NOMO-1 (cell line): ENCODE results near the gene CDKN1B.

Experiments
- DNase-seq, 2 experiments: peaks; one replicate each; lab custom pipeline; 2025; ENCODE audit not compliant: unreplicated experiment in 2 of 2; lab: John Stamatoyannopoulos, UW

The CDKN1B gene

GRCh38 chr12:12700254-12700653, 16.9 kb upstream of the CDKN1B start:
- DNase-seq = peak; percentile 21 to 54

DNA sequence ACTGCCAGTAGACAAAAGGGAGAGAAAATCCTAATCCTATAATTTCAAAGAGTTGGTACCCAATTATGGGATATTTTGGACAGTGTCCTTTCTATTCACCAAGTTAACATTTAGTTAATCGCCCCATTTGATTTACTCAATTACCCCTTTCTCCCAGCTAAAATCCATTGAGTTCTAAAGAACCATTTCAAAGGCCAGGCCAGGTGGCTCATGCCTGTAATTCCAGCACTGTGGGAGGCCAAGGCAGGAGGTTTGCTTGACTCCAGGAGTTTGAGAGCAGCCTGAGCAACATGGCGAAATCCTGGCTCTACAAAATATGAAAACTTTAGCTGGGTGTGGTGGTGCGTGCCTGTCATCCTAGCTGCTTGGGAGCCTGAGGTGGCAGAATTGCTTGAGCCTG, 15.7 kb upstream of the CDKN1B start:
- DNase-seq = no peak

DNA sequence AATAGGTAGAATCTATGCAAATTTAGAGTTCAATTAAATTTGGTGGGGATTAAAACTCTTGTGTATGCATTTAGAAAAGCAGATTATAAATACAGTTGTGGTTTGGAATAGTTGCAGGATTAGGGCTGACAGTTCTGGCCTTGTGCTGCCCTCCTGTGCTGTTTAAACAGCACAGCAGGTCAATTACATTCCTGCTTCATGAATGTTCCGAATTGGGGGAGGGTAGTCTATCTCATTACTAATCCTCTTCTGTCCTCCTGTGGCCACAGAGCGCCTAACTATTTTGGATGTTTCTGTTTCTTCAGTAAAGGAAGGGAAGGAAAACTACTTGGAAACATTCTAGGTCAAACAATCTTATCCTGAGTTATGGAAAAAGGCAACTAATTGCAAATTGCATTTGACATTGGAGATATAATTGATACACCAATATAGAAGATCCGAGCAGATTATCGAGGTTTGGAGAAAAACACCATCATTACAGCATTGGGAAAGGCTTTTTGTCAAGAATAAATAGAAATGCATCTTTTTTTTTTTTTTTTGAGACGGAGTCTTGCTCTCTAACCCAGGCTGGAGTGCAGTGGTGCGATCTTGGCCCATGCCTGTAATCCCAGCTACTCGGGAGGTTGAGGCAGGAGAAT, 12.5 kb upstream of the CDKN1B start:
- peak; percentile 68 to 88 for DNase-seq

DNA sequence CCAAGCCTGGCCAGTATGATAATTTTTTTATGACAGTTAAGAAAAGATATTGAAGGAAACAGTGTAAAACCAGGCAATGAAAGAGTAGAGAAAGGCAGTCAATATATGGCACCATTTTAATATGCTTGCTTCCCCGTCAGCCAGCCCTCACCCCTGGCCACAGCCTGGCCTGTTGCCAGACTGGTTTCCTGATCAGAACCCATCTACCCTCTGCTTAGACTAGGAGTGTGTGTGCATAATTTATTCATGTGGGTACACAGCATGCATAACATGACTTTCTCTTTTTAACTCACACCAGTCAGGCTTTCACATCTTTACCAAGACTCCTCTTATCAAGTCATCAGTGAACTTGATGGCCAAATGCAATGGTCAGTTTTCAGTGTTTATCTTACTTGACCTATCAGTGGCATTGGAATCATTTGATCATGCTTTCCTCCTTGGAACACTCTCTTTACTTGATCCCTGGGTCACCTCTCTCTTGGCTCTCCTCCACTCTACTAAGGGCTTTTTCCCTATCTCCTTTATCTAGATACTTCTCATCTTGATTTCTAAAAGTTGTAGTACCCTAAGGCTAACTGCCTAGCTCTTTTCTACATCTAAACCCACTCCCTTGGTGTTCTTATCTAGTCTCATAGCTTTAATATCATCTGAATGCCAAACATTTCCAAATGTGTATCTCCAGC, 11.2 kb upstream of the CDKN1B start:
- no peak for DNase-seq

DNA sequence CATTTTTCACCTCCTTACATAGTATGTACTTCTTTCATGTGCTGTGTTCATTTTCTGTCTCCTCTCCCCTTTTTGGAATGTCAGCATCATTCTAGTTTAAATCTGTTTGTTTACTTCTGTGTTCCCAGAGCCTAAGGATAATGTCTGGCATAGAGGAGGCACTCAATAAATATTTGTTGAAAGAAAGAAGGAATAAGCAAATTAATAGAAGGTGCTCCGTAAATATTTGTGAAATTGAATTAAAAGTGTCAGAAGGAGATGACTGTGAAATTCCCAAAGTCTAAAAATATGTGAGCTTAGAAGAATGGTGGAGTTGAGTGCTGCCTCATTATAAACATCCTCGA, 3.3 kb upstream of the CDKN1B start:
- no peak for DNase-seq

DNA sequence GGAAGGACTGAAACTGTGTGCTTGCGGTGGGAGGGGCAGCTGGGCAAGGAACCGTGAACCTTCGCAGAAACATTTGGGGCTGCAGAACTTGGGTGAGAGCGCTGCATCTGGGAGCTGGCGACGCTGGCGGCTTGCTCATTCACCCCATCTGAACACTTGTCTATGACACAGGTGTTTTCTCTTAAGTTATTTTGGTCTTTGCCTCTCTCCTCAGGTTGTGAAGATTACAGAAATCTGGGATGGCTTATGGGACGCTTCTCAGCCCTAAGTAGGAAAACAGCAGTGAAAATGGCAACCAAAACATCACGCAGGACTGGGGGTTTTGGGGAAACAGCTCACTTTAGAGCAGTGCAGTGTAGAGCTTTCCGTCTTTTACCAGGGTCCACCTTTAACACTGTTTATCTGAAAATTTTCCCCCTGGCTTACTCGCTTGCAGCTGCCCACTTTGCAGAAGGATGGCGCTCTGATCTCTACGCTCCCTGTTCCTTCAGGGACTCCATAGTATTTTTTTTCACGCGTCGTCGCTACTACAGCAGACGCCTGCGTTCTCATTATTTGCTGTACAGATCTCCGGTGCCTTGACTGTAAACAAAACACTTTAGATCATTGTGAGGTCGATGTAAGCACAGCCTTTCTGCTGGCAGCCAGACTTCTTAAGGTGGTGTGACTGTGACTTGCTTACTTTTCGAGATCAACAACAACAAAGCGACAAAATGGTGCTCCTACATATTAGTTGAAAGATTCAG, 2.7 kb upstream of the CDKN1B start:
- DNase-seq = peak; percentile 22 to 25

- no peak for DNase-seq
Observed at GRCh38 chr12:12715128-12715458, 2.1 kb upstream of the CDKN1B start.

GRCh38 chr12:12715459-12716150, 1.6 kb upstream of the CDKN1B start:
- peak in 1 of 2 experiments; percentile 44 for DNase-seq

GRCh38 chr12:12716151-12716792, 896 bp upstream of the CDKN1B start:
- DNase-seq = no peak

GRCh38 chr12:12717586-12718380, 615 bp downstream of the CDKN1B start:
- peak; percentile 62 to 70 for DNase-seq

DNA sequence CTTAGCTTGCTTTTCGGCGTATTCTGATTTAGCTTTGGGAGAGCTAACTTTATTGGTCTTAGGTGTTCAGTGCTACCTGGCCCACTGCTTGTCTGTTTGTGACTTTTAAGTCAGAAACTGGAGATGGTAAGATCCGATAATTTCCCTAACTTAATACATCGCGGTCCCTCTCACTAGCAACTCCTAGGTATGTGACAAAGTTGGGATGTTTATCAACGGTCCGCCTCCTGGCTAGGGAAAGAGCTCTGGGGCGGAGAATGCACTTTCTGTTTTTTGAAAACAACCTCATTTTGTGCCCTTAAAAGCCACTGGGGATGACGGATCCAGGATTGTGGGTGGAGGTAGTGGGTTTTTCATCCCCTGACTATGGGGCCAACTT, 1.2 kb downstream of the CDKN1B start:
- DNase-seq = no peak

DNA sequence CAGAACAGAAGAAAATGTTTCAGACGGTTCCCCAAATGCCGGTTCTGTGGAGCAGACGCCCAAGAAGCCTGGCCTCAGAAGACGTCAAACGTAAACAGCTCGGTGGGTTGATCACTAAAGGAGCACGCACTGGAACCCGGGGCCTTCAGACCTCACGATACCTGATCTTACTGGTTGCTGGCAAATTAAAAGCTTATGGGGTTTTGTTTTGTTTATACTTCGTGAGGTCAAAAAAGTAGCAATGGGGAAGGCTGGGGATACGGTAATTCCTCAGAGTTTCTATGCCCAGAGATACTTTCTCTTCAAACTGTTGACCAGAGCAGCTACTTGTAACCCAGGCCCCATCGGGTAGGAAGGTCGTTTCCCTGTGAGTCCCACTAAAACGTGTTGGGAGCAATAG, 1.7 kb downstream of the CDKN1B start:
- DNase-seq = no peak

DNA sequence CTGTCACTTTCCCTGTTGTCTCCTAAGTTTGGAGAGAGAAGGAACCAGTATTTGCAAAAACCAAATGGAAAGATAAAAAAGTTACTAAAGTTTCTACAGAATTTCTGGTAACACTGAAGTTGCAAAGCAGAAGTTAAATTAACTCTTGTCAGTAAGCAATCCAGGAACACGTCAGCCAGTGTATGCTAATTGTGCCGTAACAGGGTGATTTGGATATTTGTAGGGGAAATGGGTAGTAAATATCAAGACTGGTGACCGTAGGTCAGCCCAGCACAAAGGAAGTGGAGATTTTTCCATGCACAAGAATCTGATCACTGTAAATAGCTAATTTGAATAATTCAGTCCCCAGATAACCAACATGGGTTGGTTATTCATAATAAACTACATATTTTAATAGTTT, 2.3 kb downstream of the CDKN1B start:
- peak; percentile 59 to 81 for DNase-seq

DNA sequence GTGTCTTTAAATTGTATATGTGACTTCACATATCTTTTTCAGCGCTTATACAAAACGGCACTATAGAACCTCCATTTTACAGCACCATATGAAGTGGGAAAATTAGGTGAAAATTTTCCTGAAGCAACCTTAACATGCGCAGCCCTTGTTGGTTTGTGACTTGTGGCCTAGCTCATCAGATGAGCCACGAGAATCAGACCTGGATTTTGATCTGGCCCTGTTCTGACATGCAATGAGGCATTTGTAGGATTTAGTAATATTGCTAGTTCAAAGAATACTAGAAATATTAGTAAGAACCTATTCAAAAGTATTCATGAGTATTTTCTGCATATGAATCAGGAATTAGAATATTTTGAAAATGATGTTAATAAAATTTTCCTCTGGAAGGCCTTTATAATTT, 2.9 kb downstream of the CDKN1B start:
- no peak for DNase-seq

DNA sequence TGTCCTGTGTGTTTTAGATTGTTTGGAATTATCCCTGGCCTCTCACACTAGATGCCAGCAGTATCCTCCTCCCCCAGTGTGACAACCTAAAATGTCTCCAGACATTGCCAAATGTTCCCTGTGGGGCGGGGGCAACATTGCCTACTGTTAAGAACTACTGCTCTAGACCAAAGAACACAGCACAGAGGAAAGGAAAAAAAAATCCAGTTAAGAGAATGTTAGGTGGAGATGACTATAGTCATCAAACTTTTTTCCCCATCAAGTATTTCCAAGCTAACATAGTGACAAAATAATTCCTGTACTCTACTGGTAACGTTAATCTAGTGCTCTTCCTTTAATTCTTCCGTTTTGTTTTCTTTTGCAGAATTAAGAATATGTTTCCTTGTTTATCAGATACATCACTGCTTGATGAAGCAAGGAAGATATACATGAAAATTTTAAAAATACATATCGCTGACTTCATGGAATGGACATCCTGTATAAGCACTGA, 3.5 kb downstream of the CDKN1B start:
- no peak for DNase-seq

DNA sequence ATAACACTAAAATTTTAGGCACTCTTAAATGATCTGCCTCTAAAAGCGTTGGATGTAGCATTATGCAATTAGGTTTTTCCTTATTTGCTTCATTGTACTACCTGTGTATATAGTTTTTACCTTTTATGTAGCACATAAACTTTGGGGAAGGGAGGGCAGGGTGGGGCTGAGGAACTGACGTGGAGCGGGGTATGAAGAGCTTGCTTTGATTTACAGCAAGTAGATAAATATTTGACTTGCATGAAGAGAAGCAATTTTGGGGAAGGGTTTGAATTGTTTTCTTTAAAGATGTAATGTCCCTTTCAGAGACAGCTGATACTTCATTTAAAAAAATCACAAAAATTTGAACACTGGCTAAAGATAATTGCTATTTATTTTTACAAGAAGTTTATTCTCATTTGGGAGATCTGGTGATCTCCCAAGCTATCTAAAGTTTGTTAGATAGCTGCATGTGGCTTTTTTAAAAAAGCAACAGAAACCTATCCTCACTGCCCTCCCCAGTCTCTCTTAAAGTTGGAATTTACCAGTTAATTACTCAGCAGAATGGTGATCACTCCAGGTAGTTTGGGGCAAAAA, 4.1 kb downstream of the CDKN1B start:
- DNase-seq = no peak

DNA sequence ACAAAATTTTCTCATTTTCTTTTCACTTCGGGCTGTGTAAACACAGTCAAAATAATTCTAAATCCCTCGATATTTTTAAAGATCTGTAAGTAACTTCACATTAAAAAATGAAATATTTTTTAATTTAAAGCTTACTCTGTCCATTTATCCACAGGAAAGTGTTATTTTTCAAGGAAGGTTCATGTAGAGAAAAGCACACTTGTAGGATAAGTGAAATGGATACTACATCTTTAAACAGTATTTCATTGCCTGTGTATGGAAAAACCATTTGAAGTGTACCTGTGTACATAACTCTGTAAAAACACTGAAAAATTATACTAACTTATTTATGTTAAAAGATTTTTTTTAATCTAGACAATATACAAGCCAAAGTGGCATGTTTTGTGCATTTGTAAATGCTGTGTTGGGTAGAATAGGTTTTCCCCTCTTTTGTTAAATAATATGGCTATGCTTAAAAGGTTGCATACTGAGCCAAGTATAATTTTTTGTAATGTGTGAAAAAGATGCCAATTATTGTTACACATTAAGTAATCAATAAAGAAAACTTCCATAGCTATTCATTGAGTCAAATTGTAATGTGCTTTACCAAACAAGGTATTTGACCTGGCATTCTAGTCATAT, 4.8 kb downstream of the CDKN1B start:
- no peak for DNase-seq

GRCh38 chr12:12722435-12723148, 5.4 kb downstream of the CDKN1B start:
- peak in 1 of 2 experiments; percentile 69 for DNase-seq
